Measurements from ENCODE around the gene ABCC5.
A peak's percentile ranks its signal among the peaks of the same experiment; 100 is the strongest.

ABCC5 gene

GRCh38 chr3:183885766-183886165, 131.9 kb downstream of the ABCC5 start:
- no peak overlapping the region for H3K4me3 ChIP-seq (ENCODE audit: low read depth, low read length)
- peaks cover 0 to 3% of the 10 kb centered on the region in 2 experiments; a peak in 2 of 3 replicates for H3K36me3 ChIP-seq (ENCODE audit: control insufficient read depth in 2 of 2, insufficient read depth in 1 of 2, low read length in 2 of 2)
- H3K27ac ChIP-seq (ENCODE audit: extremely low read depth, low read depth, low read length), result no peak overlapping the region
- POLR2A ChIA-PET, result no interaction called here
- no peaks in the 10 kb centered on the region for H3K9me3 ChIP-seq (ENCODE audit: control insufficient read depth, insufficient read depth, low read depth, low read length)
- TF ChIP-seq ZBTB17 (tag by site-specific recombination; IDR thresholded peaks at IDR 0.05) (no peak), PRDM1 (tag by site-specific recombination; IDR thresholded peaks at IDR 0.05) (0 out of 2 replicates have a peak, but pooled peaks have one; percentile 11), ZNF121 (tag by site-specific recombination; IDR thresholded peaks at IDR 0.05) (0 out of 2 replicates have a peak, but pooled peaks have one; percentile 45), ZNF292 (tag by site-specific recombination; IDR thresholded peaks at IDR 0.05; ENCODE audit: borderline replicate concordance, low read depth) (no peak)
- CTCF ChIA-PET, result interaction anchor here (0.6 kb wide), 1 partner anchor 228 kb away, joined by 3 read pairs; no protein-coding TSS in a partner anchor
- H3K4me1 ChIP-seq (ENCODE audit: control insufficient read depth, insufficient read depth, low read length), result no peaks in the 10 kb centered on the region

GRCh38 chr3:183884427-183885296, 133.0 kb downstream of the ABCC5 start, which contains the start of gene PARL:
Gene PARL (minus strand): TSS chr3:183884880. CDS start chr3:183884846, 34 bp downstream.
- Histone ChIP-seq H3K4me3 (ENCODE audit: low read depth, low read length) (peak within 1 kb of the TSS; percentile 99), H3K36me3 (ENCODE audit: control insufficient read depth in 2 of 2, insufficient read depth in 1 of 2, low read length in 2 of 2) (peaks cover 0 to 6% of the 10 kb centered on the region in 2 experiments; a peak in 2 of 3 replicates), H3K4me1 (ENCODE audit: control insufficient read depth, insufficient read depth, low read length) (no peaks in the 10 kb centered on the region), H3K9me3 (ENCODE audit: control insufficient read depth, insufficient read depth, low read depth, low read length) (no peaks in the 10 kb centered on the region), H3K27ac (ENCODE audit: extremely low read depth, low read depth, low read length) (peak within 1 kb of the TSS; percentile 48; the same call in 1 of the 2 replicates)
- ChIA-PET CTCF (interaction anchor here (0.6 to 1.6 kb wide), 19 partner anchors 11 to 1169 kb away, joined by 3 to 6 read pairs (median 3); partner anchors contain the start of gene EEF1AKMT4), POLR2A (interaction anchor here (0.5 to 1.6 kb wide), 6 partner anchors 11 to 133 kb away, joined by 3 to 6 read pairs (median 4); partner anchors contain the start of genes ABCC5 and MAP6D1)
- TF ChIP-seq ZNF404 (tag by site-specific recombination; IDR thresholded peaks at IDR 0.05) (no peak), ZNF280C (tag by site-specific recombination; IDR thresholded peaks at IDR 0.05) (no peak), ZNF585B (tag by site-specific recombination; IDR thresholded peaks at IDR 0.05) (no peak), ZBTB8A (tag by site-specific recombination; IDR thresholded peaks at IDR 0.05) (peak; percentile 86), ZNF292 (tag by site-specific recombination; IDR thresholded peaks at IDR 0.05; ENCODE audit: borderline replicate concordance, low read depth) (no peak), YY1 (tag by site-specific recombination; IDR thresholded peaks at IDR 0.05) (peak; percentile 97), BCL6B (tag by site-specific recombination; IDR thresholded peaks at IDR 0.05) (no peak), PRDM10 (tag by site-specific recombination; IDR thresholded peaks at IDR 0.05) (peak; percentile 60; the same call in 1 of the 2 replicates), ZNF571 (tag by site-specific recombination; IDR thresholded peaks at IDR 0.05) (no peak), TSHZ1 (tag by site-specific recombination; IDR thresholded peaks at IDR 0.05; ENCODE audit: borderline replicate concordance) (0 out of 2 replicates have a peak, but pooled peaks have one; percentile 38), ZNF624 (tag by site-specific recombination; IDR thresholded peaks at IDR 0.05) (no peak), ZNF2 (tag by site-specific recombination; IDR thresholded peaks at IDR 0.05) (peak; percentile 90), ZNF544 (tag by site-specific recombination; IDR thresholded peaks at IDR 0.05) (no peak), ZBTB20 (tag by site-specific recombination; IDR thresholded peaks at IDR 0.05) (peak; percentile 44; the same call in 1 of the 2 replicates), ZNF768 (tag by site-specific recombination; IDR thresholded peaks at IDR 0.05) (no peak)
- TF ChIP-seq, protein P1, sequence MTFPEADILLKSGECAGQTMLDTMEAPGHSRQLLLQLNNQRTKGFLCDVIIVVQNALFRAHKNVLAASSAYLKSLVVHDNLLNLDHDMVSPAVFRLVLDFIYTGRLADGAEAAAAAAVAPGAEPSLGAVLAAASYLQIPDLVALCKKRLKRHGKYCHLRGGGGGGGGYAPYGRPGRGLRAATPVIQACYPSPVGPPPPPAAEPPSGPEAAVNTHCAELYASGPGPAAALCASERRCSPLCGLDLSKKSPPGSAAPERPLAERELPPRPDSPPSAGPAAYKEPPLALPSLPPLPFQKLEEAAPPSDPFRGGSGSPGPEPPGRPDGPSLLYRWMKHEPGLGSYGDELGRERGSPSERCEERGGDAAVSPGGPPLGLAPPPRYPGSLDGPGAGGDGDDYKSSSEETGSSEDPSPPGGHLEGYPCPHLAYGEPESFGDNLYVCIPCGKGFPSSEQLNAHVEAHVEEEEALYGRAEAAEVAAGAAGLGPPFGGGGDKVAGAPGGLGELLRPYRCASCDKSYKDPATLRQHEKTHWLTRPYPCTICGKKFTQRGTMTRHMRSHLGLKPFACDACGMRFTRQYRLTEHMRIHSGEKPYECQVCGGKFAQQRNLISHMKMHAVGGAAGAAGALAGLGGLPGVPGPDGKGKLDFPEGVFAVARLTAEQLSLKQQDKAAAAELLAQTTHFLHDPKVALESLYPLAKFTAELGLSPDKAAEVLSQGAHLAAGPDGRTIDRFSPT (tag by site-specific recombination; IDR thresholded peaks at IDR 0.05), result peak; percentile 100
